PC-9 (cell line): Measurements from ENCODE around the gene MT1F.

ENCODE experiments used
- CTCF ChIP-seq: fragments of 200-600 bp; sonication (generic); conservative IDR thresholded peaks from 2 replicates; pipeline ENCODE4 v1.6.1; 2017; ENCODE audit warnings: mixed run types, antibody characterized with exemption, mild to moderate bottlenecking, moderate library complexity
- EZH2 ChIP-seq: fragments of 200-600 bp; sonication (generic); IDR thresholded peaks from 2 replicates; pipeline ENCODE4 v1.8.0; 2017; ENCODE audit warnings: antibody characterized with exemption, low read depth

GRCh38 chr16:56609463-56609921 lies 48.3 kb upstream of the MT1F start:
- TF ChIP-seq EZH2: no peak
- no peak for TF ChIP-seq CTCF
